Measurements from ENCODE around the gene PDE4D. TPM values are rescaled to one million over a fixed set of nuclear protein-coding genes. Genes with fewer than 3 reads are reported as not detected.

PDE4D gene
- total RNA-seq, 2 experiments from 2014 or later, result 0.50 to 0.51 TPM

DNA sequence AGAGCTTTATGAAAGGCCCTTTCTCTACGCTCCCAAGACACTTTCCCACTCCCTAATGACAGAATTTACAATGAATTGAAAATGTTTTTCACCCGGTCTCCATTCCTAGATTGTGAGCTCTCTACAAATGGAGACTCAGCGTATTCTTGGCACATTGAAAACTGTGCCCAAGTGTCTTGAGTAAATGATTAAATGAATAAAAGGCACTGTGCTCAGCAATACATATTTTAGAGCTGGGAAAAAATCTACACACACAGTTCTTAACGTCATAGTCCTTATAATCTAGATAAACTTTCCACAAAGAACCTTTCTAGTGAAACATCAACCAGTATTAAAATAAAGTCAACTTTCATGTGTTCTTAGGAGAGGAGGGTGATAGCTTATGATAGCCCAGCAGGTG, 676.7 kb downstream of the PDE4D start:
- POLR2A ChIA-PET, result interaction anchor here (0.7 to 2.0 kb wide), 3 partner anchors 16 to 724 kb away, joined by 3 to 5 read pairs (median 5); no protein-coding TSS in a partner anchor

DNA sequence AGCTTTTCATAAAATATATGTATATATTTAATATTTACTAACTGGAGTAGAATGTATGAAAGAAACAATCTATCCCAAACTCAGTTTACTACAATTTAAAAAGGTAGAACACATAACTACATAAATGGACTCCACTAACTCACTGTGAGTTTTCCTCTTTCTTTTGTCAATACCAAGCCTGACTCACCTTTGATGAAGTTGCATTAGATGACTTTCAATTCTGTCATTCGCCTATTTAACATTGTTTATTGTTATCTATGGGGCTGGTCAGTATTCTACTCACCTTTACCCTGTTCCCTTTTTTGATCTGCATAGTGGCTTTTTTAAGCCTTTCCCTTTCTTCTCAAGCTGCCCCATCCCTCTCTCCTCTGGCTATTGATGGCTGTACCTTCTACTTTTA, 680.9 kb downstream of the PDE4D start:
- ChIA-PET POLR2A (interaction anchor here (0.9 to 1.3 kb wide), 2 partner anchors 10 to 21 kb away, joined by 3 read pairs; no protein-coding TSS in a partner anchor), CTCF (ENCODE audit: unreplicated experiment) (no interaction called here)
- H3K4me1 ChIP-seq (ENCODE audit: insufficient read depth, low read length, poor library complexity, severe bottlenecking), result no peaks in the 10 kb centered on the region
- no peaks in the 10 kb centered on the region for H3K79me2 ChIP-seq (ENCODE audit: insufficient read depth, low read depth, low read length)
- no peaks in the 10 kb centered on the region for H4K20me1 ChIP-seq (ENCODE audit: insufficient read depth, low read length)
- TF ChIP-seq, protein P1, sequence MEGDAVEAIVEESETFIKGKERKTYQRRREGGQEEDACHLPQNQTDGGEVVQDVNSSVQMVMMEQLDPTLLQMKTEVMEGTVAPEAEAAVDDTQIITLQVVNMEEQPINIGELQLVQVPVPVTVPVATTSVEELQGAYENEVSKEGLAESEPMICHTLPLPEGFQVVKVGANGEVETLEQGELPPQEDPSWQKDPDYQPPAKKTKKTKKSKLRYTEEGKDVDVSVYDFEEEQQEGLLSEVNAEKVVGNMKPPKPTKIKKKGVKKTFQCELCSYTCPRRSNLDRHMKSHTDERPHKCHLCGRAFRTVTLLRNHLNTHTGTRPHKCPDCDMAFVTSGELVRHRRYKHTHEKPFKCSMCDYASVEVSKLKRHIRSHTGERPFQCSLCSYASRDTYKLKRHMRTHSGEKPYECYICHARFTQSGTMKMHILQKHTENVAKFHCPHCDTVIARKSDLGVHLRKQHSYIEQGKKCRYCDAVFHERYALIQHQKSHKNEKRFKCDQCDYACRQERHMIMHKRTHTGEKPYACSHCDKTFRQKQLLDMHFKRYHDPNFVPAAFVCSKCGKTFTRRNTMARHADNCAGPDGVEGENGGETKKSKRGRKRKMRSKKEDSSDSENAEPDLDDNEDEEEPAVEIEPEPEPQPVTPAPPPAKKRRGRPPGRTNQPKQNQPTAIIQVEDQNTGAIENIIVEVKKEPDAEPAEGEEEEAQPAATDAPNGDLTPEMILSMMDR (conservative IDR thresholded peaks at IDR 0.05; ENCODE audit: low read length), result no peak
- TF ChIP-seq EZH2phosphoT487 (IDR thresholded peaks at IDR 0.05; ENCODE audit: borderline replicate concordance, low read depth, low read length), result no peak
- H3K9me2 ChIP-seq (ENCODE audit: insufficient read depth, low read length), result no peaks in the 10 kb centered on the region
- intact Hi-C loops (cut with micrococcal nuclease; ENCODE audit: unreplicated experiment), result no loop called here
- no peak overlapping the region for H3K4me3 ChIP-seq (ENCODE audit: low read depth, low read length, poor library complexity, severe bottlenecking)
- no peaks in the 10 kb centered on the region for H3K36me3 ChIP-seq (ENCODE audit: insufficient read depth, low read length)
- no peak for DNase-seq (ENCODE audit: low spot score)
- H2AFZ ChIP-seq (ENCODE audit: low read length), result no peak overlapping the region
- H3K4me2 ChIP-seq (ENCODE audit: low read length), result no peak overlapping the region
- H3K9me3 ChIP-seq (ENCODE audit: low read length), result no peaks in the 10 kb centered on the region
- H3K27ac ChIP-seq (ENCODE audit: low read depth, low read length, poor library complexity, severe bottlenecking), result no peak overlapping the region
- BruUV-seq (replicated peaks), result no TSS peak

More for the DNA sequence above, 676.7 kb downstream of the PDE4D start:
- no peaks in the 10 kb centered on the region for H3K79me2 ChIP-seq (ENCODE audit: insufficient read depth, low read depth, low read length)
- H4K20me1 ChIP-seq (ENCODE audit: insufficient read depth, low read length), result no peaks in the 10 kb centered on the region
- DNase-seq (ENCODE audit: low spot score), result no peak
- H3K4me3 ChIP-seq (ENCODE audit: low read depth, low read length, poor library complexity, severe bottlenecking), result no peak overlapping the region
- no peaks in the 10 kb centered on the region for H3K36me3 ChIP-seq (ENCODE audit: insufficient read depth, low read length)
- no peaks in the 10 kb centered on the region for H3K4me1 ChIP-seq (ENCODE audit: insufficient read depth, low read length, poor library complexity, severe bottlenecking)
- BruUV-seq (replicated peaks), result no TSS peak
- no peak overlapping the region for H3K4me2 ChIP-seq (ENCODE audit: low read length)
- intact Hi-C loops (cut with micrococcal nuclease; ENCODE audit: unreplicated experiment), result no loop called here
- no peak overlapping the region for H2AFZ ChIP-seq (ENCODE audit: low read length)
- no peak for TF ChIP-seq EZH2phosphoT487 (IDR thresholded peaks at IDR 0.05; ENCODE audit: borderline replicate concordance, low read depth, low read length)
- TF ChIP-seq, protein P1 (conservative IDR thresholded peaks at IDR 0.05; ENCODE audit: low read length), result no peak
- no peak overlapping the region for H3K27ac ChIP-seq (ENCODE audit: low read depth, low read length, poor library complexity, severe bottlenecking)
- no peaks in the 10 kb centered on the region for H3K9me3 ChIP-seq (ENCODE audit: low read length)
- CTCF ChIA-PET (ENCODE audit: unreplicated experiment), result no interaction called here
- no peaks in the 10 kb centered on the region for H3K9me2 ChIP-seq (ENCODE audit: insufficient read depth, low read length)

DNA sequence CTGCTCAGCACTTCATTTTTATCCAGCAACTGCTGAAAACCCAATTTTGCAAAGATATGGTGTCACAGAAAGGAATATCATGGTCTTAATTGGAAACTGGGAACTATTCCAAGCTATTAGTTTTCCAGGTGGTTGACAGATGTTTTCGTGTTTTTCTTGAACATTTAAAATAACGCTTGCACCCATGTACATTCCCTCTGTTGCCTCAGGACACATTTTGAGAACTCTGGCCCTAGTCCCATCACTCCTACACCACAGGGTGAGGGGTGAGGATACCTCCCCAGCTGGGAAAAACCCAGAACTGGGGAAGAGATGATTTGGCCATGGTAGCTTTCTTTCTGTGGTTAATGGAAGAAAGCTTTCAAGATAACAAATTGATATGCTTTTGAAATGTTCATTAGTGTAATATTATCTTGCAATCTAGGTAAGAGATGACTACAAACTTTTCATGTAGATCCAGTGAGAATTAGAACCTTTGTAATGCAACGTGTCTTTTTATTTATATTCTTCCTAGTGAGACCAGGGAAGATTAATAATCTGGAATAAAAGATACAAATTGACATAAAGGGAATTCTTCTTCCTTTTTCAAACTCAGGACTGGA, 683.7 kb downstream of the PDE4D start:
- TF ChIP-seq, protein P1 (conservative IDR thresholded peaks at IDR 0.05; ENCODE audit: low read length), result no peak
- TF ChIP-seq EZH2phosphoT487 (IDR thresholded peaks at IDR 0.05; ENCODE audit: borderline replicate concordance, low read depth, low read length), result no peak
- H3K27ac ChIP-seq (ENCODE audit: low read depth, low read length, poor library complexity, severe bottlenecking), result no peak overlapping the region

More for the DNA sequence above, 683.7 kb downstream of the PDE4D start:
- CTCF ChIA-PET (ENCODE audit: unreplicated experiment), result interaction anchor here (1.0 kb wide), 1 partner anchor 158 kb away, joined by 3 read pairs; no protein-coding TSS in a partner anchor
- H3K9me3 ChIP-seq (ENCODE audit: low read length), result no peaks in the 10 kb centered on the region
- H3K36me3 ChIP-seq (ENCODE audit: insufficient read depth, low read length), result no peaks in the 10 kb centered on the region
- no peaks in the 10 kb centered on the region for H3K4me1 ChIP-seq (ENCODE audit: insufficient read depth, low read length, poor library complexity, severe bottlenecking)
- H3K9me2 ChIP-seq (ENCODE audit: insufficient read depth, low read length), result no peaks in the 10 kb centered on the region
- H3K4me3 ChIP-seq (ENCODE audit: low read depth, low read length, poor library complexity, severe bottlenecking), result no peak overlapping the region
- POLR2A ChIA-PET, result no interaction called here
- H3K4me2 ChIP-seq (ENCODE audit: low read length), result no peak overlapping the region
- H4K20me1 ChIP-seq (ENCODE audit: insufficient read depth, low read length), result no peaks in the 10 kb centered on the region
- DNase-seq (ENCODE audit: low spot score), result no peak
- no peaks in the 10 kb centered on the region for H3K79me2 ChIP-seq (ENCODE audit: insufficient read depth, low read depth, low read length)
- intact Hi-C loops (cut with micrococcal nuclease; ENCODE audit: unreplicated experiment), result no loop called here
- BruUV-seq (replicated peaks), result no TSS peak
- H2AFZ ChIP-seq (ENCODE audit: low read length), result no peak overlapping the region
